SK-N-SH (cell line): ENCODE measurements around the gene IRF2. TPM values are rescaled to one million over a fixed set of nuclear protein-coding genes. Genes with fewer than 3 reads are reported as not detected.

Experiments
- CTCF ChIA-PET: fragments of 300-600, 350-600 bp; formaldehyde crosslinking; extraction: SDS; loops from one replicate; lab custom pipeline; 2021; lab: Yijun Ruan, JAX
- POLR2A ChIA-PET: fragments of 350-600 bp; sonication (Branson Sonifier 250); formaldehyde crosslinking; extraction: SDS; loops from one replicate; lab custom pipeline; 2020; ENCODE audit warnings: antibody characterized with exemption, inconsistent platforms; lab: Yijun Ruan, JAX
- DNase-seq: peaks from one replicate; pipeline ENCODE4 v3.0.0; 2012
- H2AFZ ChIP-seq: fragments of 200-600 bp; sonication (generic); 2 replicates; pipeline ENCODE4 v1.8.1; 2016; ENCODE audit warnings: antibody characterized with exemption, mild to moderate bottlenecking, low read depth
- H3F3A ChIP-seq: fragments of 200-600 bp; sonication (generic); replicated peaks from 2 replicates; pipeline ENCODE3; 2016; ENCODE audit warnings: antibody characterized with exemption, mild to moderate bottlenecking; ENCODE audit not compliant: insufficient read depth
- H3K27ac ChIP-seq, 2 experiments: fragments of 200-500 bp in 1 of 2; fragments of 200-600 bp in 1 of 2; sonication (Bioruptor generic) in 1 of 2; sonication (generic), shearing (Covaris generic) in 1 of 2; 2 replicates each; pipeline versions ENCODE4 v1.5.1 to v1.6.1; 2014 to 2016; ENCODE audit warnings: low read depth in 2 of 2, inconsistent platforms in 1 of 2, low read length in 1 of 2, mild to moderate bottlenecking in 1 of 2, mixed read lengths in 1 of 2
- H3K27me3 ChIP-seq: fragments of 200-600 bp; sonication (generic), shearing (Covaris generic); 2 replicates; pipeline ENCODE4 v1.6.1; 2016; ENCODE audit warnings: mixed run types; ENCODE audit not compliant: insufficient read depth
- H3K36me3 ChIP-seq, 2 experiments: fragments of 200-500 bp in 1 of 2; fragments of 200-600 bp in 1 of 2; sonication (Bioruptor generic) in 1 of 2; sonication (generic) in 1 of 2; replicated peaks in 1 of 2; 2 replicates each; pipeline versions ENCODE3 to v1.5.1; 2014 to 2016; ENCODE audit warnings: low read length in 1 of 2, mild to moderate bottlenecking in 1 of 2; ENCODE audit not compliant: insufficient read depth in 2 of 2, control insufficient read depth in 1 of 2
- H3K4me1 ChIP-seq, 2 experiments: fragments of 200-500 bp in 1 of 2; fragments of 200-600 bp in 1 of 2; sonication (Bioruptor generic) in 1 of 2; sonication (generic), shearing (Covaris generic) in 1 of 2; 2 replicates each; pipeline versions ENCODE4 v1.5.1 to v1.6.1; 2014 to 2016; ENCODE audit warnings: low read depth in 1 of 2, low read length in 1 of 2, mixed run types in 1 of 2; ENCODE audit not compliant: insufficient read depth in 2 of 2, control insufficient read depth in 1 of 2
- H3K4me2 ChIP-seq: fragments of 200-600 bp; sonication (generic), shearing (Covaris generic); 2 replicates; pipeline ENCODE4 v1.6.1; 2017; ENCODE audit warnings: mixed run types
- H3K4me3 ChIP-seq, 2 experiments: fragments of 200-500 bp in 1 of 2; fragments of 200-600 bp in 1 of 2; sonication (Bioruptor generic) in 1 of 2; sonication (generic), shearing (Covaris generic) in 1 of 2; 2 replicates each; pipeline versions ENCODE4 v1.5.1 to v1.8.1; 2014 to 2016; ENCODE audit warnings: low read depth in 2 of 2, inconsistent platforms in 1 of 2, low read length in 1 of 2, mild to moderate bottlenecking in 1 of 2, mixed read lengths in 1 of 2, moderate library complexity in 1 of 2
- H3K79me2 ChIP-seq: fragments of 200-600 bp; sonication (generic); 2 replicates; pipeline ENCODE4 v1.8.1; 2017; ENCODE audit warnings: mild to moderate bottlenecking; ENCODE audit not compliant: insufficient read depth
- H3K9ac ChIP-seq: fragments of 200-600 bp; sonication (generic); 2 replicates; pipeline ENCODE4 v1.6.1; 2017; ENCODE audit warnings: mixed run types
- H3K9me2 ChIP-seq: fragments of 200-600 bp; sonication (generic); 2 replicates; pipeline ENCODE4 v1.6.1; 2017; ENCODE audit warnings: mixed run types
- H3K9me3 ChIP-seq: fragments of 200-600 bp; sonication (generic); 2 replicates; pipeline ENCODE4 v1.6.1; 2017; ENCODE audit warnings: mixed run types, mild to moderate bottlenecking, moderate library complexity
- H4K20me1 ChIP-seq: fragments of 200-600 bp; sonication (generic); 2 replicates; pipeline ENCODE4 v1.6.1; 2017; ENCODE audit warnings: mild to moderate bottlenecking, mixed run types; ENCODE audit not compliant: insufficient read depth
- CTCF ChIP-seq: fragments of 200-600 bp; sonication (generic); IDR thresholded peaks from 2 replicates; pipeline ENCODE4 v1.6.1; 2017; ENCODE audit warnings: antibody characterized with exemption, mild to moderate bottlenecking, moderate library complexity
- ELF1 ChIP-seq: IDR thresholded peaks from 2 replicates; pipeline ENCODE4 v1.4.0; 2012
- EP300 ChIP-seq, 2 experiments: IDR thresholded peaks; 2 replicates each; pipeline versions ENCODE4 v1.4.0 to v1.6.1; 2012; ENCODE audit warnings: borderline replicate concordance in 1 of 2, low read depth in 1 of 2, low read length in 1 of 2
- FOXJ3 ChIP-seq: sonication (generic); formaldehyde crosslinking; IDR thresholded peaks from 2 replicates; pipeline ENCODE4 v1.5.1; 2020; ENCODE audit warnings: mild to moderate bottlenecking, missing genetic modification reagents
- FOXM1 ChIP-seq: IDR thresholded peaks from 2 replicates; pipeline ENCODE4 v1.4.0; 2012; ENCODE audit warnings: low read depth, mild to moderate bottlenecking
- GATA2 ChIP-seq: sonication (generic); formaldehyde crosslinking; IDR thresholded peaks from 2 replicates; pipeline ENCODE4 v1.5.0; 2020; ENCODE audit warnings: mild to moderate bottlenecking, missing genetic modification reagents
- NFIC ChIP-seq: IDR thresholded peaks from 2 replicates; pipeline ENCODE4 v1.4.0; 2012; ENCODE audit warnings: borderline replicate concordance
- POLR2AphosphoS5 ChIP-seq: IDR thresholded peaks from 2 replicates; pipeline ENCODE4 v1.6.1; 2012; ENCODE audit warnings: low read depth, low read length
- RAD21 ChIP-seq: IDR thresholded peaks from 2 replicates; pipeline ENCODE4 v1.6.1; 2012; ENCODE audit warnings: mild to moderate bottlenecking, low read length
- RCOR1 ChIP-seq: fragments of 150-350 bp; IDR thresholded peaks from 2 replicates; pipeline ENCODE4 v1.6.1; 2017; ENCODE audit warnings: antibody characterized with exemption, low read length
- SIN3A ChIP-seq: IDR thresholded peaks from 2 replicates; pipeline ENCODE4 v1.6.1; 2012; ENCODE audit warnings: low read depth, mild to moderate bottlenecking, low read length, moderate library complexity, borderline replicate concordance
- USF2 ChIP-seq: fragments of 150-350 bp; IDR thresholded peaks from 2 replicates; pipeline ENCODE4 v1.6.1; 2017; ENCODE audit warnings: antibody characterized with exemption, low read length, low read depth, borderline replicate concordance
- ZBTB33 ChIP-seq: IDR thresholded peaks from 2 replicates; pipeline ENCODE4 v1.4.0; 2012; ENCODE audit warnings: low read depth, borderline replicate concordance
- WGBS: methylation state at CpG from one replicate; pipeline ENCODE4 v1.1.6; 2017; ENCODE audit warnings: low lambda C conversion rate; 5-methylcytosine and 5-hydroxymethylcytosine counted together
- polyA plus RNA-seq, 3 experiments: library from polyadenylated mRNA; depleted of rRNA; stranded (reverse); fragments of >200 nt; gene quantifications; 2 replicates each; pipeline ENCODE4 v1.2.3, GENCODE V29; 2012

IRF2 gene
- polyA plus RNA-seq, 1 of the 3 experiments (the other 2 are of a cell fraction), result 23.3 TPM

- Histone ChIP-seq H3K9ac (no peak overlapping the region), H3K4me3 (no peak overlapping the region), H3K9me2 (no peaks in the 10 kb centered on the region), H3F3A (no peaks in the 10 kb centered on the region), H3K27ac (no peak overlapping the region), H3K27me3 (no peaks in the 10 kb centered on the region), H3K4me2 (no peak overlapping the region), H3K79me2 (peaks cover 82% of the 10 kb centered on the region), H2AFZ (no peak overlapping the region), H3K36me3 (peaks cover 0 to 2% of the 10 kb centered on the region in 2 experiments), H3K9me3 (no peaks in the 10 kb centered on the region), H4K20me1 (peaks cover 34% of the 10 kb centered on the region; the same call in 1 of the 2 replicates), H3K4me1 (peaks cover 20 to 21% of the 10 kb centered on the region in 2 experiments; a peak in 3 of 4 replicates)
- ChIA-PET POLR2A (no interaction called here), CTCF (no interaction called here)
- DNase-seq, result no peak
- TF ChIP-seq FOXJ3 (CRISPR knock-in tag) (no peak), POLR2AphosphoS5 (no peak)
- WGBS, result 98% methylated on average over 5 of the region's 11 CpGs
These were observed 29.4 kb downstream of the IRF2 start for GRCh38 chr4:184444953-184445309.

GRCh38 chr4:184444215-184444952 lies 30.0 kb downstream of the IRF2 start:
- no peak for DNase-seq
- Histone ChIP-seq H3K27me3 (no peaks in the 10 kb centered on the region), H3K36me3 (peaks cover 0 to 2% of the 10 kb centered on the region in 2 experiments), H3K9ac (no peak overlapping the region), H3K9me2 (no peaks in the 10 kb centered on the region), H3K27ac (no peak overlapping the region), H3K4me2 (no peak overlapping the region), H3K4me1 (peaks cover 14 to 16% of the 10 kb centered on the region in 2 experiments; a peak in 2 of 4 replicates), H3F3A (no peaks in the 10 kb centered on the region), H4K20me1 (peaks cover 34% of the 10 kb centered on the region; the same call in 1 of the 2 replicates), H2AFZ (no peak overlapping the region), H3K9me3 (no peaks in the 10 kb centered on the region), H3K4me3 (no peak overlapping the region), H3K79me2 (peaks cover 78% of the 10 kb centered on the region)
- ChIA-PET CTCF (no interaction called here), POLR2A (no interaction called here)
- 98% methylated on average over 5 of the region's 5 CpGs for WGBS
- no peak for TF ChIP-seq ELF1
- TF ChIP-seq USF2, result no peak
- no peak for TF ChIP-seq FOXJ3 (CRISPR knock-in tag)
- no peak for TF ChIP-seq RCOR1
- no peak for TF ChIP-seq GATA2
- no peak for TF ChIP-seq CTCF
- TF ChIP-seq ZBTB33, result no peak
- TF ChIP-seq NFIC, result no peak
- TF ChIP-seq FOXM1, result no peak
- TF ChIP-seq SIN3A, result no peak
- no peak for TF ChIP-seq RAD21
- TF ChIP-seq EP300 (IDR thresholded peaks at IDR 0.05; ENCODE audit: borderline replicate concordance in 1 of 2, low read depth in 1 of 2, low read length in 1 of 2), result no peak
